C1 segment of cervical spinal cord (tissue), 14 donors: ENCODE data around the gene TRAF5.

Source experiments
- DNase-seq, 14 donors: peaks; one replicate each; lab custom pipeline; 2025; lab: John Stamatoyannopoulos, UW

Gene TRAF5

DNA sequence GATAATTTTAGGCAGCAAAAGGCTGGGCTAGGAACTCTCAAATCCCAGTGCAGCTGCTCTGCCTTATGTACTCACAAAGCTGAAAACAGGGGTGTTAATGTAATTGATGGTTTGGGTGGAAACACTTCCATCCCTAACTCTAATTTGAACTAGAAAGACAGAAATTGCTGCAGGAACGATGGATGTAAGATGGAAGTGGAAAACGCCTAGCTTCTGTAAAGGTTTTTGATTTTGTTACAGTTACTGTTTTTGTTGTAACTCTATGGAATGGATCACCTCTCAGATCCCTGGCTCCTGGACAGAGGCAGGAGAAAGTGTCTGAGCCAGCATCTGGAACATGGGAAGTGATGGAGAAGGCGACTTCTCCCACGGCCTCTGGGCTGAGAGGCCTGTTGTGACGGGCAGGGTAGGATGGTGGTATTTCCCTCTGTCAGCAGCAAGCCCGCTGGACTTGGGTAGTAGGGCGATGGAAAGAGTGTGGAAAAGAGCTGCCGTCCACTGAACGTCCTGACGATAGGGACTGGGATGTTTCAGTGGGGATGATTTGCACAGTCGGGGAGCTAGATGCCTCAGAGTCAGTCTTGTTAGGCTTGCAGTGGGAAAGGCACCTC, 1.6 kb downstream of the TRAF5 start:
- no peak for DNase-seq

DNA sequence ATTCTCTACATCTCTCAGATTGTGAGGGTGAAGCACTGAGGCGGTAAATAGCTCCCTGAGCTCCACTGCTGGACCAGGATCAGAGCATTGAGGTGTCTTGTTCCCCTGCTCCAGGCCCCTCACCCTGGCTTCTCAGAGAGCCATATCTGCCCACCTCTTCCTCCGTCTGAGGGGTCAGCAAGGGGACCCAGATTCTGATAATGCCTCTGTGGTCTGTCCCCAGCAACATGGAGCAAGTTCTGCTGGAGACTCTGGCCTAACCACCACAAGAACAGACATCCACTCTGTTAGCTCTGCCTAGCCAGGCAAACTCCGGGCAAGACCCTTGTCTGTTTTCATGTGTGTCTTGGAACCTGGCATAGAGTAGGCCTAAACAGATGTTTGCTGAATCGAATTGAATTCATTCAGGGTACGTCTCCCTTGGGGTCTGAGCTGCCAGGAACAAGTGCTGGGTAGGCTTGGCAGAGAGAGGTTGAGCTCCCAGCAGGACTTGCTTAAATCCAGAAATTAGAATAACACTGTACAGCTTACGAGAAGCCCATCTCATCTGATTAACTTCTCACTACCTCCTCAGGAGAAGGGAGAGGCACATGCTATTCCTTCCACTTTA, 2.3 kb downstream of the TRAF5 start:
- DNase-seq, result no peak

DNA sequence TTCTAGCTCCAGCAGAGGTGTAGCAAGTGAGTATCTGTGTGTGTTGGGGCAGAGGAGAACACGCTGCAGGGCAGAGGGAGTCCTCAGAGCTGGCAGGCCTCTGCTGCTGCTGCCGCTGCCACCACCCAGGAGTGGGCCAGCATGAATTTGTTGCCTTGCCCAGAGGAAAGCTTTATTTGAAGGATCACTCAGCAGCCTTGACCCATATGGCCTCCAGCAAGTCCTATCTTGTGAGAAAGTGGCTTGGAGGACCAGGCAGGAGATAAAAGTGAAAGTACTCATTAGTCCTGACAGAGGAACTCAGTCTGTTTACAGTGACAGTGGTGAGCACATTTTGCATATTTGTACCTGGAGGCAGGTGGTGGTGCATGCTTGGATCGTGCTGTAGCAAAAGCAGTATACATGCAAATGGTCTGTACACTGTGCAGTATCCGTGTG, 3.1 kb downstream of the TRAF5 start:
- no peak for DNase-seq

DNA sequence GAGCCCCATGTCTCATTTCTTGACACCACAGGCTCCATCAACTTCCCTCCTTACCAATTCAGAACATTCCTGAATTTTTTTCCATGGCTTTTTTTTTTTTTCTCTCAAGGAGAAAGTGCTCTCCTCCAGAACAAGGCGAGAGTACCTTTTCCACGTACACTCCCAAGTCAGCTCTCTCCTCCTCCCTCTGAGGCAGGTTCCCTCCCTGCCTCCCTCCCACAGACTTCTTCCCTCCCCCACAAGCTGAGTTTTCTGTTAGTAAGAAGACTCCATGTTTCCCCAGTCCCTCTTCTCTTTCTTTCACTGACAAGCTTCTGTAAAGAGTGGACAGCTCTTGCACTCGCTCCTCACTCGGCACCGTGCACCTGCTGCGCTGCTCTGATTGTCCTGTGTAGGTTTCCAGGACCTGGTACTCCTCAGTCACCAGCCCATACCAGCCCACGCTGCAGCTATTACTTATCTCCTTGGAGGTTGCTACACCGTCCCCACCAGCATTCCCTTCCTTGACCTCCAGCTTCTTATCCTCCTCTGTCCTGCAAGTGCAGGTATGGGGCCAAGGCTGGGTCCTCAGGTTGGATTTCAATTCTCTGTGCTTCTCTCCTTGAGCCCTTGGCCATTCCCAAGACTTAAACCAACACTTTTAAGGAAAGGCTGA, 3.8 kb downstream of the TRAF5 start:
- DNase-seq, result no peak

DNA sequence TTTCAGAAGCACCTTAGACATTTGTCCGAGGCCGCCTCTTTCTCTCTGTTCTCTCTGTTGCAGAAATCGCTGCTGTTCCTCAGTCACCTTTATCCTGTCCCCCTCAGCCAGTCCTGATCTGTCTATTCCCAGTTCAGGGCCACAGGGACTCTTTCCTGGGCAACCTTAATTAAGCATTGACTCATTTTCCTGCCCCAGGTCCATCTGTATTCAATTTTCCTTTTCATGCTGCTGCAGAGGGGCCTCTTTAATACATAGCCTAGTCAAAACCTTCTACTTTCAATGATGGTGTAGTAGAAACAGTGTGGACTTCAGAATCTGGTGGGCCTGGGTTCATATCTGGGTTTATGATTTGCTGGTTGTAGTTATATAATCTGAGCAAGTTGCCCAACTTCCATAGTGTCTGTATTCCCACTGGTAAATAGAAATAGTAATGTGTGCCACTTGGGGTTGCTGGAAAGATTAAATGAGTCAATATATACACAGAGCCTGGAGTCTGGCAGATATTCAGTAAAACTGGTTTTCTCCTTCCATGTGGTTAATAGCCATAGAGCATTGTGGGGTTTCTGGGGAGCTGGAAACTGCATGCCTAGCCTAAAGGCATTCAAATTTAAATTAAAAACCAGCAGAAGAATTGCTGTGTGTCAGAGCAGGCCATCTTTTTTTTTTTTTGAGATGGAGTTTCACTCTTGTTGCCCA, 4.5 kb downstream of the TRAF5 start:
- DNase-seq, result no peak

DNA sequence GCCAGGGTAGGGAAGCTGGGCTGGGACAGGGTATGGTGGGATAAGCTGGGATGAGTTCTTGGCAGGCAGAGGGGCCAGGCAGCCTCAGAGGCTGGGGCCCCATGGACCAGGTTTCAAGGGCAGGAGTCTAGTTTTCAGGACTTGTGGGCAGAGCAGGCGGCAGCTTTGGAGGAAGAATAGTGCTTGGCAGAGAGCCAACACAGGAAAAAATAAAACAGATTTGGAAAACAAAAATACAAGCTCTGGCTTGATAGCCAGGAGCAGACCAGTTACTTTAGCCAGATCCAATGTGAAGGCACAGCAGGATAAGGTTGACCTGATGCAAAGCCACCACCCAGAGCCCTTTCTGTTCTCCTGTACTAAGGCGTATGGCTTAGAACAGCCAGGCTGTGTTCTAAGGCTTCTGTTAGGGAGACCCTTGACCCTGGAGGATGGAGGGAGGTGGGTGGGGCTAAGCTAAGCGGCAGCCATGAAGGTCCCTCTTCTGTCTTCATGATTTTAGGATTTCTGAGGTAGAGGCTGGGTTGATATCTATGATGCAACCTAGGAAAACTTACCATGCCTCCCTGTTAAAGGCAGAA, 5.5 kb downstream of the TRAF5 start:
- no peak for DNase-seq

DNA sequence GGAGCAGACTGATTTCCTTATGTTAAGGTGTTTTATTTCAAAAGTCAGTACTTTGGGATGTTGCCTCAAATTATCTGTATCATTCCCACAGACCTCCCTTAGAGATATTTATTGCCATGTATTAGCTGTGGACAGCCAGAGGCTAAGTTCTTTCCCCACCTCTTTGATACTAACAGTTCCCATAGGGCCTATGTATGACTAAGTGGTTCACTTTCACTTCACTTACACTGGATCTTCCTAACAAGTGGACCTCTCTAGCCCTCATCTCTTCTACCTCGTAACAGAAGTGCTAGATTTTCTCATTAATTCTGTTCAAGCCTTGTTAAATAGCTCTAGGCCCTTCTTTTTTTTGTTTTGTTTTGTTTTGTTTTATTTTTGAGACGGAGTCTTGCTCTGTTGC, 6.2 kb downstream of the TRAF5 start:
- DNase-seq, result no peak

DNA sequence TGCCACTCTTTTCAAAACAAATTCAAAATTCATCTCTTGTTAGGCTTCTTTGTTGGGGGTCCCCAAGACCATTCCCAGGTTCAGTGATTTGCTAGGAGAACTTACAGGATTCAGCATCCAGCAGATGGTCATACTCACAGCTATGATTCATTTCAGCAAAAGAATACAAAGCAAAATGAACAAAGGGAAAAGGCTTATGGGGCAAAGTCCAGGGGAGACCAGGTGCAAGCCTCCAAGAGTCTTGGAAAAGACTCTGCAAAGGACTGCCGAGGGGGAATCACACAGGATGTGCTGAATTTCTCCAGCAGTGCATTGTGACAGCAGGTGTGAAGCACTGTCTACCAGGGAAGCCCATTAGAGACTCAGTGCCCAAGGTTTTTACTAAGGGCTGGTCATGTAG, 7.3 kb downstream of the TRAF5 start:
- no peak for DNase-seq

DNA sequence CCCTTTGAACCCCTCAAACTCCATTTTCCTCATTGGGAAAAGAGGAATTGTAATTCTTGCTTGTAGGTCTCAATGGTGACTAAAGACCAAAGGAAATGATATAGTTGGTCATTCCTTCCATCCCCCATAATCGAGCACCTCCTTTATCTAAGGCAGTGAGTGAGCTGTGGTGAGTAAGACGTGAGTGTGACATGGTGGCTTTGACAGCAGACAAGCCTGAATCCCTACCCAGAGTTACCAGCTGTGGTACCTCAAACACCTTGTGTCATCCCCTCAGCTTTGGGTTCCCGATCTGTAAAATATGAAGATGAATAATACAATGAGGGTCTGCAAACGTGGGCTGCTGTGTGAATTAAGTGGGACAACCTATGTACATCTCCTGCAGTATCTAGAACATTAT, 8.4 kb downstream of the TRAF5 start:
- DNase-seq, result no peak

DNA sequence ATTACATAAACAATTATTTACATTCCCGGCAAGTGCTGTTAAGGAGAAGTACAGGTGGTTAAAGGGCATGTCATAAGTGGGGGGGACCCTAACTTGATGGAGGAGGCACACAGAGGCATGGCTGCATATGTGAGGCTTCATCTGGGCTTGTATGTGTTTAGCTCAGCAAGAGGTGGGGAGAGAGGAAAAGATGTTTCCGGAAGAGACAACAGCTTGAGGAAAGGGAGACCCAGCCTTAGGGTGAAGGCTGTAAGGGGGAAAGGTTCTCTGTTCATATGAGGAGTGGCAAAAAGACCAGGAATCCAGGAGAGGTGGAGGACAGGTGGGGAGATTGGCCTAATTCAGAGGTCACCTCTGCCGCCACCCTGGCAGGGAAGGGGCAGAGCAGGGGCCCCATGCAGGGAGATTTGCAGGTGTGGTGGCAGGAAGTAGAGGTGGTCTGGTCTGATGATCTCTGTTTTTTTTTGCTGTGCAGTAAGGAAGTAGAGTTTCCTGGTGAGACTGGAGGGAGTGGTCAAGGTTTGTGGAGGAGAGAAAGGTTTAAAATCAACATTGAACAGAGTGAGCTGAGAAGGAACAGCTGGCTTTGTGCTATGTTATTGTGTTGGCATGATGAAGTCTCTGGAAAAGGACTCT, 9.0 kb downstream of the TRAF5 start:
- no peak for DNase-seq

DNA sequence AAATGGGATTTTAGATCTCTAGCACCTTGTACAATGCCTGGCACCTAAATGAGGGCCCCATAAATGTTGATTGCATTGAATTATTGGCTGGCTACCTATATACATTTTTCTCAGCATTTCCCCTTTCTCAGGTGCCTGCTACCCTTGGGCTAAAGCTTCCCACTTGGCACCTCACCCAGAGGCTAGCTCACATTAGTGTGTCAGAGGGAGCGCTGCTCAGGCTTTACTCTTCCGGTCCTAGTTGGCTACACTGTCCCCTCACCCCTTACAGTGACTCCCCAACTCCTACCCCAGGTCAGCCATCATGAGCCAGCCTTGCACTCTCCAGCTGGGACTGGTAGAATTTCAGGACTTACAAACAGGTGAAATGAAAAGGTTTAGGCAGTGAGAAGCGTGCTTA, 9.5 kb downstream of the TRAF5 start:
- DNase-seq, result no peak

DNA sequence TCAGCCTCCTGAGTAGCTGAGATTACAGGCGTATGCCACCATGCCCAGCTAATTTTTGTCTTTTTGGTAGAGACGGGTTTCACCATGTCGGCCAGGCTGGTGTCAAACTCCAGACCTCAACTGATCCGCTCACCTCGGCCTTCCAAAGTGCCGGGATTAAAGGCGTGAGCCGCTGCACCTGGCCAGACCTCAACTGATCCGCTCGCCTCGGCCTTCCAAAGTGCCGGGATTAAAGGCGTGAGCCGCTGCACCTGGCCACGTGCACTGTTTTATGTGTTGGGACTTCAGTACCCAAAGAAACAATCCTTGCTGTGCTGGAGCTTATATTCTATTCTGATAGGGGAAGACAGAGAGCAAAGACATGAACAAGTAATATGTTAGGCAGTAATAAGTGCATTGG, 10.1 kb downstream of the TRAF5 start:
- no peak for DNase-seq

DNA sequence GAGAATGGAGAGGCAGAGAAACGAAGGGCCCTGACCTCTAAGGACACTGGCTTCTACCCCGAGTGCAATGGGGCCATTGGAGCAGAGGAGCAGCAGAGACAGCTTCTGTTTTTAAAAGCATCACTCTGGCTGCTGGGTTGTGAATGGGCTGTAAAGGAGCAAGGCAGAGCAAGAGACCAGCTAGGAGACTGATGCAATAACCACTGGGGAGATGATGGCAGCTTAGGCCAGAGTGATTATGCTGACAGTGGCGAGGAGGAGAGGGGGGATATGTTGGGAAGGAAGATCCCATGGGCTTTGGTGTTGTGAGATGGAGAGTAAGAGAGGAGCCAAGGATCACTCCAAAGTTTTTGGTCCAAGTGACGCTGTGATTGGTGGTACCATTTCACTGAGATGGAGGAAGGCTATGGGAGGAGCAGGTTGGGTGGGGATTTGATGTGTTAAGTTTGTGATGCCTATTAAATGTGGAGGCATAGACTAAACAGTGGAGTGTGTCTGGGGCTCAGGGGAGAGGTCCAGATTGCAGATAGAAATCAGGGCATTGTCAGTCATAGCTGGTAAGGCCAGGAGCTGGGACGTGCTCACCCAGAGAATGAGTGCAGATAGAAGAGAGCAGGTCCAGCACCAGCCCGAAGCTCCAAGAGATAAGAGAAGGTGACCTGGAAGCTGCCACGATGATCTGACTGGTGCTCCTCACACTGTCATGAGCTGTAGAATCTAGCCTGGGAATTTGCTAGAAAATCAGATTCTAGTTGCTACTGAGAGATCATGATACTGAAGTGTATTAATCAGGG, 11.0 kb downstream of the TRAF5 start:
- no peak for DNase-seq

DNA sequence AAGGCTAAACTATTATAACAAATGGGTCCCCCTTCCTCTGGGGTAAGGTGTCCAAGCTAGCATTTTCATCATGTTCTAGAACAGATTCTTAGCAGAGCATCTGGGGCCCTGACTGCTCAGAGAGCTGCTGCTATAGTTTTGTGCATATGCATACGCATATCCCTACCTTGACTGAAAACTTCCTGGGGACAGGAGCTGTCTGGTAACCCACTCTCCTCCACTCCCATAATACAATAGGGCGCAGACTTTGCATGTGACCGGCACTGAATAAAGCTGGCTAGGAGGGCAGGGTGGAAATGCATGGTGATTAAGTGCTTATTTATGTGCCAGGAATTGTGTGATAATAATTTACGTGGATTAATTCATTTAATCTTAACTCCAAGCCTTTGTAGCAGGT, 11.6 kb downstream of the TRAF5 start:
- no peak for DNase-seq

DNA sequence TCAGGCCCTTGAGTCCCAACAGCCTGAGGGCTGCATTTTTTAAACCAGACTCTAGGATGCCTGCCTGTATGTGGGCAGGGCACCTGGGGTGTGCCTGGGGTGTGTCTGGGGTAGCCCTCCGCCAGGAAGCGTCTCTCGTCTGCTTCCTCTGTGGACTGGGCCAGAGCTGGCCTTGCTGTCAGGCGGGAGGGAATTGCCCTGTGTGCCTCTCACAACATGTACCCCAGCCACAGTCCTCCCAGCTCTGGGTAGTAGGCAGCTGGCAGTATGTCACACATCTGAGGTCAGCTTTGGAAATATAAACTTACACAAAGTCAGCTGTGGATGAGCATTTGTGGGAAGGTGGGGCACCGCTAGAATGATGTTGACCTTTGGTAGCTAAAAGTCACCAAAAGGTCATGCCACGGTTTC, 13.0 kb downstream of the TRAF5 start:
- no peak for DNase-seq

DNA sequence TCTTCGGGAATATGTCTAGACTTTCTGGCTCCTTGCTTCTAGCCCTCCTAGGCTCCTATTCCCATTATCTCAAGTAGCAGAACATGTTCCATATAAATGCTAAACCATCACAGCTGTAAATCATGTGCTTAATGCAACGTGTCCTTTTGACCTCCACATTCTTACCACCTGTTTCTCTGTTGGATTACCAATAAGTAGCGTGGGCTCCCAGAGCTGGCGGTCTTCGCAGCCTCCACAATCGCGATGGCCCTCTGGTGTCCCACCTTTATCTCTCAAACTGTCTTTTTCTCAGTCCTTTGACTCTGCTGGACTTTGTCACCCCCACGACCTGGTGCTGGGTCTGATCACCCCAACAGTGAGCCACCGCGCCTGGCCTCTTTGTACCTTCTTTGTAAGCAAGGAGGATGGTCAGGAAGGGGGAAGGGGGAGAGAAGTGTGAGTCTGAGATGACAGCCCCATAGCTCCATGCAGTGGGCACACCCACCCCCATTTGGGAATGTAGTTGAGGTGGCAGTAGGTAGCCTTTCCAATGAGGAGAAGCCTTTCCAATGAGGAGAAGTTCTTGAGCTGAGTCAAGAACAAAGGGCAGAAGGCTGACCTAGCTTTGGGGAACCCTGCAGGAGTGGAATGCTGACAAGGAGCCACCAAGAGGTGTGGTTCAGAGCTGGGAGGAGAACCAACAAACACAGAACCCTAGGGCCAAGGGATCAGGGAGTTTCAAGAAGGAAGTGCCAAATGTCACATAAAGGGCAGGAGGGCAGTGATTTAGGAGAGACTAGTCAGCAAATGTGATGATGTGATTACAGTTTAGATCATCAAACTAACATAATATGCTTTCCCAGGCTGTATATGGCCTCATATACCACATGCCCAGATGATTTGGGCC, 14.2 kb downstream of the TRAF5 start:
- DNase-seq, result no peak

DNA sequence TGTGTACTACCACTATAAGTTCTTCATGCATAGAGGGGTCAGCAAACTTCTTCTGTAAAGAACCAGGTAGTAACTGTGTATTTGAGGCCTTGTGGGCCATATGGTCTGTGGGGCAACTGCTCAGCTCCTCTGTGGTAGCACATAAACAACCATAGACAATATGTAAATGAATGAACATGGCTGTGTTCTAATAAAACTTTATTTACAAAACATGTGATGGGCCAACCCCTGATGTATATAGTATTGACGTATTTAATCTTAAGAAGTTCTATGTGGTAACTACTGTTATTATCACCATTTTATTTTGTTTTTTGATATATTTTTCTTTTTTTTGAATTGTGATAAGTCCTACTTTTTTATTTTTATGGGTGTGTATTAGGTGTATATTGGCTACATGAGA, 15.4 kb downstream of the TRAF5 start:
- DNase-seq, result no peak

DNA sequence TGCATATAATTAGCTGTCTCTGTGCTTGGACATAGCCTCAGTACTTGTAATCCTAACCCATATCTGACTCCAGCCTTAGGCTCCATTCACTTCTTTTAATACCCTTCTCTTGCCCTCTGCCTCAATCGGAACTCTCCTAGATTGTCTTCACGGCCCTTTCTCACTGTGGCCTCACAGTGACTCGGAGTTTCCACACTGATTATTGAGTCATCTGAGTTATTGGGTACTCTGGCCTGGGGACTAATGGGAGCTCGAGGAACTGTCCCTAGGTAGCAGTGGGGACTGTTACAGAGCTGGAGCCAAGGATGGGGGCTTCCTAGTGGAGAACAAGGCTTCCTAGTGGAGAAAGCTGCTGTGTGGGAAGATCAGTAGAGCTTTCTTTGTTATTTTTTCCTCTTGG, 17.0 kb downstream of the TRAF5 start:
- no peak for DNase-seq

DNA sequence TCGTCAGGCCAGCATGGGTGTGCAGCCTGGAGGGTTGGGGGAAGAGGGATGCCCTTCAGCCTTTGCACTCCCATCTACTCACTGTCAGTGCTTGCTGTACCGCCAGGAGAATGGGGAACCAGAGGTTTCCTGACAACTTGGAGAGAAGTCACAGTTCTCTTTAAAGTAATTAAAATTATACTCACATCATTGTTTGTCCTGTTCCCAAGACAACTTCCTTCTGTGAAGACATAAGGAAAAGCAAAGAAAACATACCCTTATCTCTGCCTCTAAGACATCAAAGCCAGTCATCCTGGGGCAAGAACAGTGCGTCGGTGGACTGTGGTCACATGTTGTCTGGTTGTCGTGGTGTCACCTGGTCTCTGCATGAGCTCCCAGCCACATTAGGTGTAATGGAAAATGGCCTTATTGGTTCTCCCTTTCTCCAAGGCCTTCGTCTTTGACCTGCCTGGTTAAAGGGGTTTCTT, 17.6 kb downstream of the TRAF5 start:
- DNase-seq, result no peak

DNA sequence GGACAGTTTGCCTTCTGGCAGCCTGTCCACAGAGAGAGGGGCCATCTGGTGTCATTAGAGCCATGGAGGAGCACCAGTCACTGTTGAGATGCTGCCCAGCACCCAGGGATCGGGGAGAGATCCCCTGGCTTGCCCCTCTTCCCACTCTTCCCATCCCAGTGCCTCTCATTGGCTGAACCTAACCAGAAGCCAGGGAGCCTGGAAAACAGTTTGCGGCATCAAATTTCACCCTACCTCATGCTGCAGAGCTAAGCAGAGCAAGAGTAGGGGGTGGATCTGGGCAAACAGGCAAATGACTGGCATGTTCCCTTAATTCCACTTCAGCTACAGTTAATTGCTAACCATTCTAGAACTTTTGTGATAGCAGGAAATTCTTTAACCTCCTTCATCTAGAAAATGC, 19.1 kb downstream of the TRAF5 start:
- DNase-seq, result no peak
